Lower leg skin (tissue), 3 donors: Measurements from ENCODE around the gene CFAP73.

Source experiments
- POLR2A ChIP-seq, 2 donors: fragments of 450-650 bp; IDR thresholded peaks; one replicate each; pipeline ENCODE4 v1.6.1; 2016 to 2017; ENCODE audit warnings: antibody characterized with exemption in 2 of 2, mild to moderate bottlenecking in 1 of 2, moderate library complexity in 1 of 2
- TF ChIP-seq, protein P1 (sequence below), 3 donors: fragments of 450-650 bp; IDR thresholded peaks; one replicate each; pipeline ENCODE4 v1.5.1; 2016; ENCODE audit warnings: antibody characterized with exemption in 3 of 3, mild to moderate bottlenecking in 3 of 3, moderate library complexity in 2 of 3

DNA sequence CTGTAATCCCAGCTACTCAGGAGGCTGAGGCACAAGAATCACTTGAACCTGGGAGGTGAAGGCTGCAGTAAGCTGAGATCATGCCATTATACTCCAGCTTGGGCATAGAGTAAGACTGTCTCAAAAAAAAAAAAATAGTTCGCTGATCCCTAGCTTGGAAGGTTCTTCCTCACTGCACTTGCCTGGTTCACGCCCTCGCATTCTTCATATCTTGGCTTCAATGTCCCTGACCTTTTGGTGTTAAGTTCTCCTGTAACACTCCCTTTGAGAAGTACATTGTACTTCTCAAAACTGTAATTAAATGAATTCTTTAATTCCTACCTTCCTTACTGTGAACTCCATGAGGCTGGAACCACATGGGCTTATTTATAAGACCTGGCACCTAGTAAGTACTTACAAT lies 55.3 kb downstream of the CFAP73 start:
- TF ChIP-seq POLR2A (IDR thresholded peaks at IDR 0.05) = no peak
- TF ChIP-seq, protein P1, sequence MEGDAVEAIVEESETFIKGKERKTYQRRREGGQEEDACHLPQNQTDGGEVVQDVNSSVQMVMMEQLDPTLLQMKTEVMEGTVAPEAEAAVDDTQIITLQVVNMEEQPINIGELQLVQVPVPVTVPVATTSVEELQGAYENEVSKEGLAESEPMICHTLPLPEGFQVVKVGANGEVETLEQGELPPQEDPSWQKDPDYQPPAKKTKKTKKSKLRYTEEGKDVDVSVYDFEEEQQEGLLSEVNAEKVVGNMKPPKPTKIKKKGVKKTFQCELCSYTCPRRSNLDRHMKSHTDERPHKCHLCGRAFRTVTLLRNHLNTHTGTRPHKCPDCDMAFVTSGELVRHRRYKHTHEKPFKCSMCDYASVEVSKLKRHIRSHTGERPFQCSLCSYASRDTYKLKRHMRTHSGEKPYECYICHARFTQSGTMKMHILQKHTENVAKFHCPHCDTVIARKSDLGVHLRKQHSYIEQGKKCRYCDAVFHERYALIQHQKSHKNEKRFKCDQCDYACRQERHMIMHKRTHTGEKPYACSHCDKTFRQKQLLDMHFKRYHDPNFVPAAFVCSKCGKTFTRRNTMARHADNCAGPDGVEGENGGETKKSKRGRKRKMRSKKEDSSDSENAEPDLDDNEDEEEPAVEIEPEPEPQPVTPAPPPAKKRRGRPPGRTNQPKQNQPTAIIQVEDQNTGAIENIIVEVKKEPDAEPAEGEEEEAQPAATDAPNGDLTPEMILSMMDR (IDR thresholded peaks at IDR 0.05) = no peak
